ENCODE results near the gene CCNT2. TPM values are rescaled to one million over a fixed set of nuclear protein-coding genes. Genes with fewer than 3 reads are reported as not detected.

Gene CCNT2
- total and polyA plus RNA-seq, 7 donors: 4.8 to 33.2 (median 27.4) TPM

GRCh38 chr2:134882773-134883172 lies 35.8 kb upstream of the CCNT2 start:
- Histone ChIP-seq H3K4me3 (no peak overlapping the region), H3K27ac (no peak overlapping the region), H3K9me3 (no peaks in the 10 kb centered on the region), H3K36me3 (no peaks in the 10 kb centered on the region), H3K27me3 (no peaks in the 10 kb centered on the region), H3K4me1 (no peaks in the 10 kb centered on the region)
- TF ChIP-seq EP300 (IDR thresholded peaks at IDR 0.05) (no peak), POLR2AphosphoS5 (IDR thresholded peaks at IDR 0.05) (no peak)
- intact Hi-C loops (cut with DNase I): no loop called here
- DNase-seq: no peak

- Histone ChIP-seq H3K4me1 (no peaks in the 10 kb centered on the region), H3K27ac (no peak overlapping the region), H3K4me3 (no peak overlapping the region), H3K27me3 (no peaks in the 10 kb centered on the region), H3K36me3 (no peaks in the 10 kb centered on the region), H3K9me3 (no peaks in the 10 kb centered on the region)
- intact Hi-C loops (cut with DNase I): no loop called here
- 94 to 96% methylated on average over 3 of the region's 3 CpGs for WGBS, 2 donors
- TF ChIP-seq POLR2AphosphoS5 (IDR thresholded peaks at IDR 0.05): no peak
- DNase-seq: no peak
These were observed 34.9 kb upstream of the CCNT2 start for GRCh38 chr2:134883552-134884293.

GRCh38 chr2:134884435-134884834 lies 34.2 kb upstream of the CCNT2 start:
- Histone ChIP-seq H3K4me3 (no peak overlapping the region), H3K9me3 (no peaks in the 10 kb centered on the region), H3K36me3 (no peaks in the 10 kb centered on the region), H3K27me3 (no peaks in the 10 kb centered on the region), H3K27ac (no peak overlapping the region), H3K4me1 (no peaks in the 10 kb centered on the region)
- no peak for DNase-seq
- intact Hi-C loops (cut with DNase I): no loop called here
- TF ChIP-seq POLR2AphosphoS5 (IDR thresholded peaks at IDR 0.05) (no peak), CTCF (IDR thresholded peaks at IDR 0.05) (no peak), POLR2A (IDR thresholded peaks at IDR 0.05) (no peak), EP300 (IDR thresholded peaks at IDR 0.05) (no peak)

GRCh38 chr2:134892282-134893035 lies 26.2 kb upstream of the CCNT2 start:
- DNase-seq: no peak
- no peaks in the 10 kb centered on the region for H3K9me3 ChIP-seq
- 96 to 98% methylated on average over 1 of the region's 1 CpG for WGBS, 2 donors
- no peaks in the 10 kb centered on the region for H3K36me3 ChIP-seq
- H3K27me3 ChIP-seq: no peaks in the 10 kb centered on the region
- no peaks in the 10 kb centered on the region for H3K4me1 ChIP-seq
- TF ChIP-seq POLR2A (IDR thresholded peaks at IDR 0.05) (no peak), CTCF (IDR thresholded peaks at IDR 0.05) (no peak), POLR2AphosphoS5 (IDR thresholded peaks at IDR 0.05) (no peak), EP300 (IDR thresholded peaks at IDR 0.05) (no peak)
- H3K27ac ChIP-seq: no peak overlapping the region
- intact Hi-C loops (cut with DNase I): no loop called here
- no peak overlapping the region for H3K4me3 ChIP-seq

- peak in 1 of 4 experiments; percentile 14 for TF ChIP-seq CTCF (IDR thresholded peaks at IDR 0.05)
- TF ChIP-seq EP300 (IDR thresholded peaks at IDR 0.05): no peak
- TF ChIP-seq POLR2AphosphoS5 (IDR thresholded peaks at IDR 0.05): no peak
- intact Hi-C loops (cut with DNase I): loop anchor here (5.0 kb wide), 1 partner anchor 781 kb away; no protein-coding TSS in a partner anchor
These were observed 20.7 kb upstream of the CCNT2 start for GRCh38 chr2:134897932-134898331.

More at GRCh38 chr2:134897932-134898331, 20.7 kb upstream of the CCNT2 start:
- DNase-seq: no peak
- Histone ChIP-seq H3K4me1 (no peaks in the 10 kb centered on the region), H3K9me3 (no peaks in the 10 kb centered on the region), H3K4me3 (no peak overlapping the region), H3K27ac (no peak overlapping the region), H3K27me3 (no peaks in the 10 kb centered on the region), H3K36me3 (no peaks in the 10 kb centered on the region)

All from sigmoid colon (tissue), 7 donors.